Measurements from ENCODE around the gene SFXN4. TPM values are rescaled to one million over a fixed set of nuclear protein-coding genes. Genes with fewer than 3 reads are reported as not detected.

SFXN4 gene
- total RNA-seq, 2 experiments from 2014 or later = 7.1 to 7.8 TPM

GRCh38 chr10:119132521-119133345, 32.8 kb downstream of the SFXN4 start:
- Mint-ChIP-seq H3K4me3 (peak overlapping the region; percentile 83), H3K4me1 (ENCODE audit: low read depth) (peaks cover 39% of the 10 kb centered on the region), H3K27ac (peak overlapping the region; percentile 86), H3K9me3 (no peaks in the 10 kb centered on the region), H3K27me3 (no peaks in the 10 kb centered on the region), H3K36me3 (ENCODE audit: low read depth) (peaks cover 46% of the 10 kb centered on the region)
- Histone ChIP-seq H3K27me3 (ENCODE audit: control insufficient read depth in 1 of 2, insufficient read depth in 2 of 2, low read length in 2 of 2) (no peaks in the 10 kb centered on the region), H3K4me1 (ENCODE audit: insufficient read depth, low read length) (peaks cover 39% of the 10 kb centered on the region), H3K9me3 (ENCODE audit: control insufficient read depth in 1 of 2, insufficient read depth in 1 of 2, low read length in 2 of 2) (no peaks in the 10 kb centered on the region), H3K36me3 (ENCODE audit: insufficient read depth, low read length) (peaks cover 39% of the 10 kb centered on the region), H3K4me3 (ENCODE audit: low read length) (no peak overlapping the region), H3K27ac (ENCODE audit: low read depth in 1 of 2, low read length in 2 of 2) (peak overlapping the region in 1 of 2 donors; percentile 40)
- intact Hi-C loops (cut with DNase I, micrococcal nuclease) = loop anchor here in 1 of 2 experiments (5.0 kb wide), 1 partner anchor 40 kb away; no protein-coding TSS in a partner anchor
- TF ChIP-seq CTCF (IDR thresholded peaks at IDR 0.05) = no peak
- ChIA-PET POLR2A (interaction anchor here (0.8 to 1.8 kb wide), 11 partner anchors 9 to 740 kb away, joined by 3 to 10 read pairs (median 5); partner anchors contain the start of genes CACUL1, DENND10, GRK5 and MCMBP), CTCF (interaction anchor here (0.6 to 1.8 kb wide), 2 partner anchors 28 to 64 kb away, joined by 3 to 4 read pairs; no protein-coding TSS in a partner anchor)
- ATAC-seq (ENCODE audit: poor library complexity) (no peak), DNase-seq (no peak)

GRCh38 chr10:119131512-119132240, 33.8 kb downstream of the SFXN4 start:
- DNase-seq (peak in 8 of 14 experiments; percentile 3 to 70 (median 22)), ATAC-seq (ENCODE audit: poor library complexity) (peak; percentile 87)
- H3K4me3 ChIP-seq (ENCODE audit: low read length) = peak overlapping the region; percentile 58
- peak overlapping the region; percentile 40 to 57 for H3K27ac ChIP-seq (ENCODE audit: low read depth in 1 of 2, low read length in 2 of 2)
- H3K36me3 ChIP-seq (ENCODE audit: insufficient read depth, low read length) = peaks cover 39% of the 10 kb centered on the region
- peaks cover 46% of the 10 kb centered on the region for H3K36me3 Mint-ChIP-seq (ENCODE audit: low read depth)
- H3K27me3 Mint-ChIP-seq = no peaks in the 10 kb centered on the region
- no peaks in the 10 kb centered on the region for H3K9me3 ChIP-seq (ENCODE audit: control insufficient read depth in 1 of 2, insufficient read depth in 1 of 2, low read length in 2 of 2)
- POLR2A ChIA-PET = interaction anchor here (0.6 to 1.8 kb wide), 17 partner anchors 8 to 741 kb away, joined by 3 to 10 read pairs (median 4); partner anchors contain the start of genes CACUL1, DENND10, GRK5 and MCMBP
- H3K27me3 ChIP-seq (ENCODE audit: control insufficient read depth in 1 of 2, insufficient read depth in 2 of 2, low read length in 2 of 2) = no peaks in the 10 kb centered on the region
- peaks cover 39% of the 10 kb centered on the region for H3K4me1 Mint-ChIP-seq (ENCODE audit: low read depth)
- no peaks in the 10 kb centered on the region for H3K9me3 Mint-ChIP-seq
- no peak for TF ChIP-seq CTCF (IDR thresholded peaks at IDR 0.05)
- CTCF ChIA-PET = interaction anchor here (0.8 to 1.8 kb wide), 3 partner anchors 10 to 66 kb away, joined by 3 to 4 read pairs (median 4); no protein-coding TSS in a partner anchor
- H3K27ac Mint-ChIP-seq = peak overlapping the region; percentile 86
- H3K4me3 Mint-ChIP-seq = peak overlapping the region; percentile 83
- H3K4me1 ChIP-seq (ENCODE audit: insufficient read depth, low read length) = peaks cover 39% of the 10 kb centered on the region
- intact Hi-C loops (cut with DNase I, micrococcal nuclease) = loop anchor here in 1 of 2 experiments (5.0 kb wide), 1 partner anchor 39 kb away; no protein-coding TSS in a partner anchor

GRCh38 chr10:119129721-119130120, 35.8 kb downstream of the SFXN4 start:
- ATAC-seq (ENCODE audit: poor library complexity) = no peak

More at GRCh38 chr10:119129721-119130120, 35.8 kb downstream of the SFXN4 start:
- Histone ChIP-seq H3K27me3 (ENCODE audit: control insufficient read depth in 1 of 2, insufficient read depth in 2 of 2, low read length in 2 of 2) (no peaks in the 10 kb centered on the region), H3K27ac (ENCODE audit: low read depth in 1 of 2, low read length in 2 of 2) (no peak overlapping the region), H3K4me3 (ENCODE audit: low read length) (no peak overlapping the region), H3K4me1 (ENCODE audit: insufficient read depth, low read length) (peaks cover 32% of the 10 kb centered on the region), H3K9me3 (ENCODE audit: control insufficient read depth in 1 of 2, insufficient read depth in 1 of 2, low read length in 2 of 2) (no peaks in the 10 kb centered on the region), H3K36me3 (ENCODE audit: insufficient read depth, low read length) (peaks cover 43% of the 10 kb centered on the region)
- intact Hi-C loops (cut with DNase I, micrococcal nuclease) = loop anchor here in 1 of 2 experiments (5.0 kb wide), 1 partner anchor 37 kb away; no protein-coding TSS in a partner anchor
- Mint-ChIP-seq H3K27me3 (no peaks in the 10 kb centered on the region), H3K9me3 (no peaks in the 10 kb centered on the region), H3K27ac (peak overlapping the region; percentile 86), H3K36me3 (ENCODE audit: low read depth) (peaks cover 58% of the 10 kb centered on the region), H3K4me3 (peak overlapping the region; percentile 11), H3K4me1 (ENCODE audit: low read depth) (peaks cover 32% of the 10 kb centered on the region)
- ChIA-PET CTCF (no interaction called here), POLR2A (no interaction called here)
- no peak for TF ChIP-seq CTCF (IDR thresholded peaks at IDR 0.05)
- DNase-seq = no peak

Measured in CD4-positive, alpha-beta T cell (primary cell).